ENCODE results near the gene SLC4A4. TPM values are rescaled to one million over a fixed set of nuclear protein-coding genes. Genes with fewer than 3 reads are reported as not detected.

Gene SLC4A4
- total RNA-seq, 1 donor from 2014 or later, result 5.0 TPM

DNA sequence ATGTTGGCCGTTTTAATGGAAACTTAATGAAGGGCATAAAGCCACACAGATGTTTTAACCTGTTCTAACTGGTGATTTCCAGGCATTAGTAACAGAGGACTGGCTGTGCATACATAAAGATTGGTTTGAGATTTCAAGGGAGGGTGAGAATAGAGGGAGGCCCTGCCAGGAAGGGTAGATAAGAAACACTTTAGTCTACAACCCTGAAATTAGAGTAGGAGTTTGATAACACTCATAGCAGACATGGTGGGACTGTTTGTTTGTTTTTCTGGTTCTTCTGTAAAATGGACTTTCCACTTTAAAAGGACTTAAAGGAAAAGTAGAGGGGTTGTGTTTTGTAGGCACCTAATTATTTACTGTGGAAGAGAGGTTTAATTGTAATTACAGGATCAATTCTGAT lies 16.2 kb downstream of the SLC4A4 start:
- Mint-ChIP-seq H3K9me3 (ENCODE audit: unreplicated experiment) (no peaks in the 10 kb centered on the region), H3K4me3 (ENCODE audit: unreplicated experiment) (no peak overlapping the region), H3K4me1 (ENCODE audit: unreplicated experiment) (no peaks in the 10 kb centered on the region), H3K27me3 (ENCODE audit: unreplicated experiment) (no peaks in the 10 kb centered on the region), H3K27ac (ENCODE audit: unreplicated experiment) (no peak overlapping the region), H3K36me3 (ENCODE audit: low read depth, unreplicated experiment) (no peaks in the 10 kb centered on the region)
- TF ChIP-seq, protein P1, sequence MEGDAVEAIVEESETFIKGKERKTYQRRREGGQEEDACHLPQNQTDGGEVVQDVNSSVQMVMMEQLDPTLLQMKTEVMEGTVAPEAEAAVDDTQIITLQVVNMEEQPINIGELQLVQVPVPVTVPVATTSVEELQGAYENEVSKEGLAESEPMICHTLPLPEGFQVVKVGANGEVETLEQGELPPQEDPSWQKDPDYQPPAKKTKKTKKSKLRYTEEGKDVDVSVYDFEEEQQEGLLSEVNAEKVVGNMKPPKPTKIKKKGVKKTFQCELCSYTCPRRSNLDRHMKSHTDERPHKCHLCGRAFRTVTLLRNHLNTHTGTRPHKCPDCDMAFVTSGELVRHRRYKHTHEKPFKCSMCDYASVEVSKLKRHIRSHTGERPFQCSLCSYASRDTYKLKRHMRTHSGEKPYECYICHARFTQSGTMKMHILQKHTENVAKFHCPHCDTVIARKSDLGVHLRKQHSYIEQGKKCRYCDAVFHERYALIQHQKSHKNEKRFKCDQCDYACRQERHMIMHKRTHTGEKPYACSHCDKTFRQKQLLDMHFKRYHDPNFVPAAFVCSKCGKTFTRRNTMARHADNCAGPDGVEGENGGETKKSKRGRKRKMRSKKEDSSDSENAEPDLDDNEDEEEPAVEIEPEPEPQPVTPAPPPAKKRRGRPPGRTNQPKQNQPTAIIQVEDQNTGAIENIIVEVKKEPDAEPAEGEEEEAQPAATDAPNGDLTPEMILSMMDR (IDR thresholded peaks at IDR 0.05; ENCODE audit: unreplicated experiment), result no peak
- no peak for DNase-seq (ENCODE audit: low spot score)

DNA sequence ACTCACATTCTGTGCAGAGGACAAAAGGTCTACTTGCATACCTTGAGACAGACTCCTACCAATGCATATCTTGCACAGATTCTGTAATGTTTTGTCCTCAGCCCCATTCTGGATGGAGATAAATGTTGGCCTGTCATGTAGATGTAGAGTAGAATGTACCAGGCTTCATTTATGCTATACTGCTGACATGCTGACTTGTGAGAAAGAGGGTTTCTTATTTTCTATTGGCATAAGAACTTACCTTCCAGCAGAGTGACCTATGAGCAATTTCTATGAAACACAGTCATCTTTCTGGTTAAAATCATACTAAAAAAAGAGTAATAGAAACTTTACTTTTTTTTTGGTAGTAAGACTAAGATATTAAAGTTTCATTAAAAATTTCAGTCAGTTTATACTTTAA lies 17.2 kb downstream of the SLC4A4 start:
- H3K36me3 Mint-ChIP-seq (ENCODE audit: low read depth, unreplicated experiment), result no peaks in the 10 kb centered on the region
- H3K4me3 Mint-ChIP-seq (ENCODE audit: unreplicated experiment), result no peak overlapping the region
- TF ChIP-seq, protein P1 (IDR thresholded peaks at IDR 0.05; ENCODE audit: unreplicated experiment), result no peak
- H3K27me3 Mint-ChIP-seq (ENCODE audit: unreplicated experiment), result no peaks in the 10 kb centered on the region
- H3K9me3 Mint-ChIP-seq (ENCODE audit: unreplicated experiment), result no peaks in the 10 kb centered on the region
- H3K4me1 Mint-ChIP-seq (ENCODE audit: unreplicated experiment), result no peaks in the 10 kb centered on the region
- DNase-seq (ENCODE audit: low spot score), result no peak
- H3K27ac Mint-ChIP-seq (ENCODE audit: unreplicated experiment), result no peak overlapping the region

DNA sequence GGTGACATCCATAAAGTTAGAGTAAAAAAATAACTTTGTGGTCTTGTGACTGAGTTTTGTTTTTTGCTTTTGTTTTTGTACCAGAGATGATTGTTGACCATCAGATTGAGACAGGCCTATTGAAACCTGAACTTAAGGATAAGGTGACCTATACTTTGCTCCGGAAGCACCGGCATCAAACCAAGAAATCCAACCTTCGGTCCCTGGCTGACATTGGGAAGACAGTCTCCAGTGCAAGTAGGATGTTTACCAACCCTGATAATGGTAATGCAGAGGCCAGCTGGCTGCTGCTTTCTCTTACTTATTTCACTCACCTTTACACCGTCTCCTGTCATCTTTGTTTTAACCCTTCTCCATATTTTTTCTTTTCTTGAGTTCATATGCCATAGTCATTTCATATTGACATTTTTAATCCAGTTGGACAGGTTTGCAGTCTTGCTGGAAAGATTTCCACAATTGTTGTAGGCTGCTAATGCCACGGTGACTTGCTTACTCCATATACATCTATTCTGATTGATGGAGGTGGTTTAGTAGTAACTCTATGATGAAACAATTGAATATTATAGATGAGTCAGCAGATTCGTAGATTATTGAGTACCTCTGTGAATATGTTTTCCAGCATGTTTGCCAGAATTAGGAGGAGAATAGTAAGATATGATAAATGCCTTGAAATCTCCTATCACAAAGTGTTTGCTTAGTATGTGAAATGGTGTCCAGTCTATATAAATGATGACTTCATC lies 18.3 kb downstream of the SLC4A4 start:
- Mint-ChIP-seq H3K4me3 (ENCODE audit: unreplicated experiment) (no peak overlapping the region), H3K27ac (ENCODE audit: unreplicated experiment) (no peak overlapping the region), H3K27me3 (ENCODE audit: unreplicated experiment) (no peaks in the 10 kb centered on the region), H3K36me3 (ENCODE audit: low read depth, unreplicated experiment) (no peaks in the 10 kb centered on the region), H3K4me1 (ENCODE audit: unreplicated experiment) (no peaks in the 10 kb centered on the region), H3K9me3 (ENCODE audit: unreplicated experiment) (no peaks in the 10 kb centered on the region)
- TF ChIP-seq, protein P1 (IDR thresholded peaks at IDR 0.05; ENCODE audit: unreplicated experiment), result no peak
- no peak for DNase-seq (ENCODE audit: low spot score)

DNA sequence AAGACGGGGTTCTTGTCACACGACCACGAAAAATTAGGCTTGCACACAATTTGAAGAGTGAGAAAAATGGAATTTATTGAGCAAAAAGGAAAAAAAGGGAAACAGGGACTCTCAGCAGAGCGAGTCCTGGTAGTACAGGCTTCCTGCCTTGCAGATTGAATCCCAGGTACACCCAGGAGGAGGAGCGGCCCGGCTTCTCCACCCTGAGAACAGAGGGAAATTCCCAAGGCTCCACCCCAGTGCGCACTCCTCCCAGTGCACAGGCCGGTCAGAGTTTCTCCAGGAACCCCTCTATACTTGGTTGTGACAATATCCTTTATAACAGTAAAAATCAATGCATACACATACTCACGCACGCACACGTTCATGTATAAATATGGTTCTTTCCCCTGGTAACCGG lies 22.0 kb downstream of the SLC4A4 start:
- no peaks in the 10 kb centered on the region for H3K9me3 Mint-ChIP-seq (ENCODE audit: unreplicated experiment)
- TF ChIP-seq, protein P1 (IDR thresholded peaks at IDR 0.05; ENCODE audit: unreplicated experiment), result no peak
- H3K36me3 Mint-ChIP-seq (ENCODE audit: low read depth, unreplicated experiment), result no peaks in the 10 kb centered on the region
- no peak overlapping the region for H3K27ac Mint-ChIP-seq (ENCODE audit: unreplicated experiment)
- no peak overlapping the region for H3K4me3 Mint-ChIP-seq (ENCODE audit: unreplicated experiment)
- H3K27me3 Mint-ChIP-seq (ENCODE audit: unreplicated experiment), result peaks cover 4% of the 10 kb centered on the region
- no peak for DNase-seq (ENCODE audit: low spot score)
- no peaks in the 10 kb centered on the region for H3K4me1 Mint-ChIP-seq (ENCODE audit: unreplicated experiment)

DNA sequence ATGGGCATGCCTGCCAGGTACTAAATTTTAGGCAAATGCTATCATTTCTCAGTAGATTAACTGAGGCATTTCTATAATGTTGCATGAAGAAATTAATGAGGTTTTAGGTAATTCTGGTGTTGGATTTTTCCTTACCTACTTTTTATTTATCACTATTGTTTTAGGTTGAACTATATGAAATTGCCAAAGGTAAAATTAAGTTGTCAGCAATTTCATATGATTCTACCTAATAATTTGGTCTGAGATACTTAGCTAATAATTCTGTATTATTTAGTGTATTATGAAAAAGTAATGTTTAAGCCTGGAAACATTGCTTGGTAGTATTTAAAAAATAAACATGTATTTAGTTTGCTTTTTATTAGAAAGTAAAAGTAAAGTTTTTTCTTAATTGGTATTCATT lies 22.7 kb downstream of the SLC4A4 start:
- H3K27ac Mint-ChIP-seq (ENCODE audit: unreplicated experiment), result no peak overlapping the region
- no peaks in the 10 kb centered on the region for H3K4me1 Mint-ChIP-seq (ENCODE audit: unreplicated experiment)
- peaks cover 4% of the 10 kb centered on the region for H3K27me3 Mint-ChIP-seq (ENCODE audit: unreplicated experiment)
- H3K4me3 Mint-ChIP-seq (ENCODE audit: unreplicated experiment), result no peak overlapping the region
- H3K9me3 Mint-ChIP-seq (ENCODE audit: unreplicated experiment), result no peaks in the 10 kb centered on the region
- TF ChIP-seq, protein P1 (IDR thresholded peaks at IDR 0.05; ENCODE audit: unreplicated experiment), result no peak
- H3K36me3 Mint-ChIP-seq (ENCODE audit: low read depth, unreplicated experiment), result no peaks in the 10 kb centered on the region
- no peak for DNase-seq (ENCODE audit: low spot score)
